Measurements from ENCODE around the gene ROR2. TPM values are rescaled to one million over a fixed set of nuclear protein-coding genes. Genes with fewer than 3 reads are reported as not detected.

ROR2 gene
- total RNA-seq, 2 donors from 2014 or later: 37.2 to 43.9 TPM

- Histone ChIP-seq H3K27ac (peak overlapping the region; percentile 65 to 91), H3K9me3 (no peaks in the 10 kb centered on the region), H3K4me1 (replicated peaks) (peaks cover 36% of the 10 kb centered on the region), H3K27me3 (replicated peaks; ENCODE audit: insufficient read depth) (no peaks in the 10 kb centered on the region), H3K4me3 (no peak overlapping the region), H3K36me3 (no peaks in the 10 kb centered on the region)
- 59% methylated on average over 10 of the region's 10 CpGs for WGBS
- no peak for DNase-seq (ENCODE audit: low spot score)
- intact Hi-C loops (cut with DNase I): no loop called here
- TF ChIP-seq CTCF (IDR thresholded peaks at IDR 0.05) (no peak), POLR2A (IDR thresholded peaks at IDR 0.05) (no peak), POLR2AphosphoS5 (IDR thresholded peaks at IDR 0.05) (no peak)
Measured at GRCh38 chr9:91904588-91905236, 45.3 kb downstream of the ROR2 start.

DNA sequence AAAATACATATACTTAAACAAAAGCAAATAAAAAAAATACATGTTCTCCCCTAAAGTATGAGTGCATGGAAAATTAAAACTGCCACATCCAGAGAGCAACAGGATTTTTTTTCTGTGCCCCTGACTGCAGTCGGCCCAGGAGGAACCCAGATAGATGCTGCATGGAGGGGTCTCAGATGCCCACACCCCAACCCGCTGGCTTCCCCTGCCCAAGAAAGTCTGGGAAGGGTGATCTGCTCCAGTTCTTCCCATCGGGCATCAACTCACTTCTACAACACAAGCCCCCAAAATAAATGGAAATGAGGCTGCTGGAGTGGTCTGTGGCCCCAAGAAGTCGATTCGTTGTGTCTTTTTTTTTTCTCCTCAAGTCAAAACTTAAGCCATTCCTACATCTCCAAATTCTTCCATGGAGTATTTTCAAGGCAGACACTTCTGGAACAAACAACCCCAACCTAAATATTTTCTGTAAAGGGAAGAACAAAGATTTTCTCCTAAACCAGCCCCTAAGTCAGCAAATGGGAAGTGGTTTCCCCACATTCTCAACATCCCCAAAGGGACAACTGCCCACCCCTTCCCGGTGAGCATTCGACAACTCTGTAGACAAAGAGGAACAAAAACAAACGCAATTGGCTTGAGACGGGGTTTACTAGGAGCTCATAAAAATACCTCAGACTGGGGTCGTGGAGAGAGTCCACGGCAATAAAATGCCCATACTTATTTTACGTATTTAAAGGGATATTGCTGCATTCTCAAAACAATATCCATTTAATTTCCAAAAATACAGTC lies 46.7 kb downstream of the ROR2 start:
- WGBS: 22% methylated on average over 12 of the region's 12 CpGs
- Histone ChIP-seq H3K27ac (peak overlapping the region; percentile 65 to 91), H3K4me3 (no peak overlapping the region), H3K36me3 (no peaks in the 10 kb centered on the region), H3K4me1 (replicated peaks) (peaks cover 45% of the 10 kb centered on the region), H3K27me3 (replicated peaks; ENCODE audit: insufficient read depth) (no peaks in the 10 kb centered on the region), H3K9me3 (no peaks in the 10 kb centered on the region)
- peak; percentile 94 for TF ChIP-seq POLR2AphosphoS5 (IDR thresholded peaks at IDR 0.05)
- no peak for TF ChIP-seq POLR2A (IDR thresholded peaks at IDR 0.05)
- intact Hi-C loops (cut with DNase I): no loop called here
- DNase-seq (ENCODE audit: low spot score): peak; percentile 80

GRCh38 chr9:91902475-91903125 lies 47.4 kb downstream of the ROR2 start:
- H3K36me3 ChIP-seq: no peaks in the 10 kb centered on the region
- no peak overlapping the region for H3K4me3 ChIP-seq
- no peak for DNase-seq (ENCODE audit: low spot score)
- peaks cover 48% of the 10 kb centered on the region for H3K4me1 ChIP-seq (replicated peaks)
- H3K9me3 ChIP-seq: no peaks in the 10 kb centered on the region
- WGBS: 36% methylated on average over 11 of the region's 11 CpGs
- intact Hi-C loops (cut with DNase I): no loop called here
- no peaks in the 10 kb centered on the region for H3K27me3 ChIP-seq (replicated peaks; ENCODE audit: insufficient read depth)
- TF ChIP-seq CTCF (IDR thresholded peaks at IDR 0.05) (no peak), POLR2A (IDR thresholded peaks at IDR 0.05) (no peak), POLR2AphosphoS5 (IDR thresholded peaks at IDR 0.05) (peak; percentile 25)
- peak overlapping the region; percentile 72 to 91 for H3K27ac ChIP-seq

DNA sequence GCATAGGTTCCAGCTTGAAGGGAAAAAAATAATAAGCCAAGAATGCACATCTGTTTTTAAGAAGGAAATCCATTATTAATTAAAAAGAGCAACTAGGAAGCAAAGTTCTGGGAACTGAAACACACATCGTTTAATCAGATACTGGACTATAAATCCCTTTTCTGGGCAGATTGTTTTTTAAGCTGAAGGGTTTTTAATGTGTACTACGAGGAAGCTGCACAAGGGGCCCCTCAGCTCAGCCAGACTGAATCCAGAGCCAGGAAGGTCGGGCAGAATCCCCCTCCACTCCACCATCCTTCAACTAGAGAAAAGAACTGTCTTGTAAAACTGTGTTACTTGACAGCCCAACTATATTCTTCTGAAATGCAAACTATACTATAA lies 49.2 kb downstream of the ROR2 start:
- 3% methylated on average over 3 of the region's 3 CpGs for WGBS
- TF ChIP-seq POLR2AphosphoS5 (IDR thresholded peaks at IDR 0.05) (no peak), POLR2A (IDR thresholded peaks at IDR 0.05) (no peak), CTCF (IDR thresholded peaks at IDR 0.05) (no peak)
- H3K27me3 ChIP-seq (replicated peaks; ENCODE audit: insufficient read depth): no peaks in the 10 kb centered on the region
- H3K27ac ChIP-seq: peak overlapping the region; percentile 79 to 91
- H3K4me3 ChIP-seq: no peak overlapping the region
- DNase-seq (ENCODE audit: low spot score): no peak
- H3K36me3 ChIP-seq: no peaks in the 10 kb centered on the region
- intact Hi-C loops (cut with DNase I): no loop called here
- peaks cover 61% of the 10 kb centered on the region for H3K4me1 ChIP-seq (replicated peaks)
- H3K9me3 ChIP-seq: no peaks in the 10 kb centered on the region

GRCh38 chr9:91900055-91900796 lies 49.8 kb downstream of the ROR2 start:
- no peak for DNase-seq (ENCODE audit: low spot score)
- H3K36me3 ChIP-seq: no peaks in the 10 kb centered on the region
- no peaks in the 10 kb centered on the region for H3K9me3 ChIP-seq
- WGBS: 32% methylated on average over 32 of the region's 32 CpGs
- H3K27me3 ChIP-seq (replicated peaks; ENCODE audit: insufficient read depth): no peaks in the 10 kb centered on the region
- intact Hi-C loops (cut with DNase I): no loop called here
- TF ChIP-seq POLR2A (IDR thresholded peaks at IDR 0.05) (no peak), POLR2AphosphoS5 (IDR thresholded peaks at IDR 0.05) (no peak), CTCF (IDR thresholded peaks at IDR 0.05) (no peak)
- H3K4me3 ChIP-seq: no peak overlapping the region
- peak overlapping the region; percentile 79 to 91 for H3K27ac ChIP-seq
- H3K4me1 ChIP-seq (replicated peaks): peaks cover 61% of the 10 kb centered on the region
